Adrenal gland (tissue), 12 donors: Measurements from ENCODE around the gene TMEM184C. TPM values are rescaled to one million over a fixed set of nuclear protein-coding genes. Genes with fewer than 3 reads are reported as not detected.

Experiments
- DNase-seq, 7 donors: peaks; one replicate each; pipeline ENCODE4 v3.0.0-alpha.2; 2019 to 2020
- H3K27ac ChIP-seq, 5 donors: fragments of 200-600 bp; sonication (generic) in 4 of 5; 1 replicate in 3 of 5; 2 replicates in 2 of 5; pipeline versions ENCODE4 v1.5.1 to v1.8.0; 2016 to 2020; ENCODE audit warnings: mild to moderate bottlenecking in 1 of 5
- H3K27me3 ChIP-seq: fragments of 200-600 bp; 2 replicates; pipeline ENCODE4 v1.8.0; 2021
- H3K36me3 ChIP-seq, 2 donors: fragments of 200-600 bp; replicated peaks in 1 of 2; 1 replicate in 1 of 2; 2 replicates in 1 of 2; pipeline versions ENCODE4 v1.5.1 to v1.8.0; 2018 to 2022
- H3K4me1 ChIP-seq, 2 donors: fragments of 200-600 bp; replicated peaks in 1 of 2; 1 replicate in 1 of 2; 2 replicates in 1 of 2; pipeline versions ENCODE4 v1.5.1 to v1.8.0; 2018 to 2021
- H3K4me3 ChIP-seq, 4 donors: fragments of 200-600 bp; sonication (generic) in 3 of 4; one replicate each; pipeline ENCODE4 v1.5.1; 2016 to 2018
- H3K9me3 ChIP-seq, 3 donors: fragments of 200-600 bp; sonication (generic) in 1 of 3; replicated peaks in 1 of 3; 1 replicate in 2 of 3; 2 replicates in 1 of 3; pipeline versions ENCODE4 v1.5.1 to v1.8.0; 2016 to 2021
- CTCF ChIP-seq, 6 experiments: fragments of 450-650 bp in 4 of 6; fragments of 200-600 bp in 2 of 6; sonication (generic) in 1 of 6; IDR thresholded peaks; 1 replicate in 5 of 6; 2 replicates in 1 of 6; pipeline versions ENCODE4 v1.5.1 to v1.8.0; 2016 to 2021; ENCODE audit warnings: antibody characterized with exemption in 6 of 6, mild to moderate bottlenecking in 2 of 6, moderate library complexity in 1 of 6
- POLR2A ChIP-seq, 2 donors: fragments of 450-650 bp; IDR thresholded peaks; one replicate each; pipeline ENCODE4 v1.6.1; 2017; ENCODE audit warnings: antibody characterized with exemption in 2 of 2, mild to moderate bottlenecking in 2 of 2, moderate library complexity in 1 of 2
- WGBS, 4 donors: extraction: QIAGEN DNeasy Blood & Tissue Kit in 2 of 4; methylation state at CpG; one replicate each; pipeline versions ENCODE4 v1.1.5 to v1.1.7; 2013 to 2017; 5-methylcytosine and 5-hydroxymethylcytosine counted together
- intact Hi-C, 2 donors: fragments of 100-400 bp; cut with DNase I; formaldehyde crosslinking; loops; one replicate each; pipeline versions ENCODE4 v1.14.1 to v1.15.0; 2022 to 2023
- polyA plus RNA-seq, 3 donors: library from polyadenylated mRNA; stranded (reverse); fragments of 200-250 nt in 2 of 3; fragments of 350-450 nt in 1 of 3; fragmentation: Illumina TruSeq in 1 of 3; extraction: RNeasy Lipid Tissue Mini Kit (QIAGEN cat#74804) in 1 of 3; gene quantifications; one replicate each; pipeline ENCODE4 v1.2.3, GENCODE V29; 2013 to 2014
- total RNA-seq, 9 donors: library from RNA; depleted of rRNA in 4 of 9; stranded (reverse); fragments of >200 nt in 4 of 9; fragments of 120-200 nt in 1 of 9; fragmentation: NEBNext Ultra II Directional in 1 of 9; extraction: Animal tissue kit (Norgen Biotek cat#: 25700) in 1 of 9; gene quantifications; one replicate each; pipeline versions ENCODE4 v1.1.0 to v1.2.4, GENCODE V29; 2013 to 2023
- donor health status: healthy with polysubstance abuse.
- donor health status: Bipolar disorder and iron deficiency.
- donor health status: DM: yes; HTN: yes; CAD: no.
- donor health status: DM: no; HTN: no; CAD: no.
- donor health status: DM: no; HTN: no; CAD: no.
- donor health status: DM: yes; HTN: yes; CAD: no.

The TMEM184C gene
- total and polyA plus RNA-seq, 12 donors = 4.0 to 63.8 (median 40.6) TPM

GRCh38 chr4:147635348-147635747, 18.2 kb downstream of the TMEM184C start:
- Histone ChIP-seq H3K27ac (no peak overlapping the region), H3K4me3 (no peak overlapping the region), H3K4me1 (no peaks in the 10 kb centered on the region), H3K9me3 (no peaks in the 10 kb centered on the region), H3K36me3 (peaks cover 0 to 45% of the 10 kb centered on the region in 2 donors), H3K27me3 (no peaks in the 10 kb centered on the region)
- DNase-seq = no peak
- intact Hi-C loops = no loop called here
- TF ChIP-seq CTCF (IDR thresholded peaks at IDR 0.05) (no peak), POLR2A (IDR thresholded peaks at IDR 0.05) (no peak)

GRCh38 chr4:147638365-147638764, 21.2 kb downstream of the TMEM184C start:
- DNase-seq = no peak
- H3K36me3 ChIP-seq = peaks cover 0 to 45% of the 10 kb centered on the region in 2 donors
- H3K9me3 ChIP-seq = no peaks in the 10 kb centered on the region
- WGBS, 4 donors = 80 to 91% (median 85%) methylated on average over 1 of the region's 1 CpG
- intact Hi-C loops = no loop called here
- no peak for TF ChIP-seq CTCF (IDR thresholded peaks at IDR 0.05)
- no peak for TF ChIP-seq POLR2A (IDR thresholded peaks at IDR 0.05)
- no peak overlapping the region for H3K4me3 ChIP-seq
- H3K27ac ChIP-seq = no peak overlapping the region
- H3K4me1 ChIP-seq = no peaks in the 10 kb centered on the region
- no peaks in the 10 kb centered on the region for H3K27me3 ChIP-seq

GRCh38 chr4:147638942-147639341, 21.7 kb downstream of the TMEM184C start:
- WGBS, 4 donors = 80 to 98% (median 81%) methylated on average over 2 of the region's 2 CpGs
- Histone ChIP-seq H3K27me3 (no peaks in the 10 kb centered on the region), H3K36me3 (peaks cover 0 to 39% of the 10 kb centered on the region in 2 donors), H3K9me3 (no peaks in the 10 kb centered on the region), H3K4me3 (no peak overlapping the region), H3K27ac (no peak overlapping the region), H3K4me1 (no peaks in the 10 kb centered on the region)
- intact Hi-C loops = no loop called here
- TF ChIP-seq POLR2A (IDR thresholded peaks at IDR 0.05) (no peak), CTCF (IDR thresholded peaks at IDR 0.05) (no peak)
- no peak for DNase-seq

GRCh38 chr4:147639388-147639787, 22.2 kb downstream of the TMEM184C start:
- intact Hi-C loops = no loop called here
- Histone ChIP-seq H3K27ac (no peak overlapping the region), H3K36me3 (peaks cover 0 to 34% of the 10 kb centered on the region in 2 donors), H3K4me1 (no peaks in the 10 kb centered on the region), H3K27me3 (no peaks in the 10 kb centered on the region), H3K9me3 (no peaks in the 10 kb centered on the region), H3K4me3 (no peak overlapping the region)
- no peak for TF ChIP-seq CTCF (IDR thresholded peaks at IDR 0.05)
- no peak for TF ChIP-seq POLR2A (IDR thresholded peaks at IDR 0.05)
- DNase-seq = no peak
